Stomach (tissue), 4 donors: ENCODE data around the gene CRYBG2.

Experiments used
- EP300 ChIP-seq: sonication (generic); formaldehyde crosslinking; IDR thresholded peaks from one replicate; pipeline ENCODE4 v1.6.1; 2017; ENCODE audit warnings: antibody characterized with exemption
- POLR2A ChIP-seq, 4 donors: fragments of 450-650 bp; IDR thresholded peaks; one replicate each; pipeline ENCODE4 v1.6.1; 2016; ENCODE audit warnings: antibody characterized with exemption in 4 of 4, control low read depth in 2 of 4, mild to moderate bottlenecking in 1 of 4, moderate library complexity in 1 of 4
- TF ChIP-seq, protein P1 (sequence below), 7 experiments: fragments of 450-650 bp in 4 of 7; fragments of 200-600 bp in 3 of 7; sonication (generic) in 3 of 7; IDR thresholded peaks; one replicate each; pipeline ENCODE4 v1.5.1; 2016 to 2019; ENCODE audit warnings: antibody characterized with exemption in 7 of 7, control low read depth in 2 of 7, mild to moderate bottlenecking in 1 of 7

DNA sequence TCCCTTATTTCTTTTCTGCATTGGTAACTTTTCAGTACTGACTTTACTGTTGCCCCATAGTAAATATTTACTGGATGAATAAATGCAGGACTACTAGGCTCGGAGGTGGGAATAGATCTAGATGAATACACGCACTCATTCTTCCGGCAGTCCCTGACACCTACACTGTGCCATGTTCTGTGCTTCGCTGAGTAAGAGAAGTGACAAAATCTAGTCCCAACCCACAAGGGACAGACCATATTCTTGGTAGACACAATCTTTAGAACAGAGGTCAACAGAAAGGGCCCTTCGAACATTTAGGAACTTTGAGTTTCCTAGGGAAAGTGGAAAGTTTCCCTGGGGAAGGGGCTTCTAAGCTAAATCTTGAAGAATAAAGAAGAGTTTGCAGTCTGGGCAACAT is 39.4 kb downstream of the CRYBG2 start:
- TF ChIP-seq EP300 (no peak), POLR2A (IDR thresholded peaks at IDR 0.05) (no peak)
- TF ChIP-seq, protein P1, sequence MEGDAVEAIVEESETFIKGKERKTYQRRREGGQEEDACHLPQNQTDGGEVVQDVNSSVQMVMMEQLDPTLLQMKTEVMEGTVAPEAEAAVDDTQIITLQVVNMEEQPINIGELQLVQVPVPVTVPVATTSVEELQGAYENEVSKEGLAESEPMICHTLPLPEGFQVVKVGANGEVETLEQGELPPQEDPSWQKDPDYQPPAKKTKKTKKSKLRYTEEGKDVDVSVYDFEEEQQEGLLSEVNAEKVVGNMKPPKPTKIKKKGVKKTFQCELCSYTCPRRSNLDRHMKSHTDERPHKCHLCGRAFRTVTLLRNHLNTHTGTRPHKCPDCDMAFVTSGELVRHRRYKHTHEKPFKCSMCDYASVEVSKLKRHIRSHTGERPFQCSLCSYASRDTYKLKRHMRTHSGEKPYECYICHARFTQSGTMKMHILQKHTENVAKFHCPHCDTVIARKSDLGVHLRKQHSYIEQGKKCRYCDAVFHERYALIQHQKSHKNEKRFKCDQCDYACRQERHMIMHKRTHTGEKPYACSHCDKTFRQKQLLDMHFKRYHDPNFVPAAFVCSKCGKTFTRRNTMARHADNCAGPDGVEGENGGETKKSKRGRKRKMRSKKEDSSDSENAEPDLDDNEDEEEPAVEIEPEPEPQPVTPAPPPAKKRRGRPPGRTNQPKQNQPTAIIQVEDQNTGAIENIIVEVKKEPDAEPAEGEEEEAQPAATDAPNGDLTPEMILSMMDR (IDR thresholded peaks at IDR 0.05) = no peak
